ENCODE measurements around the gene ZNF385B. TPM values are rescaled to one million over a fixed set of nuclear protein-coding genes. Genes with fewer than 3 reads are reported as not detected.

Gene ZNF385B
- total RNA-seq, 1 experiment from 2014 or later = 2.2 TPM

GRCh38 chr2:179822540-179822939 is 38.9 kb downstream of the ZNF385B start (continued):
- TF ChIP-seq, protein P1, sequence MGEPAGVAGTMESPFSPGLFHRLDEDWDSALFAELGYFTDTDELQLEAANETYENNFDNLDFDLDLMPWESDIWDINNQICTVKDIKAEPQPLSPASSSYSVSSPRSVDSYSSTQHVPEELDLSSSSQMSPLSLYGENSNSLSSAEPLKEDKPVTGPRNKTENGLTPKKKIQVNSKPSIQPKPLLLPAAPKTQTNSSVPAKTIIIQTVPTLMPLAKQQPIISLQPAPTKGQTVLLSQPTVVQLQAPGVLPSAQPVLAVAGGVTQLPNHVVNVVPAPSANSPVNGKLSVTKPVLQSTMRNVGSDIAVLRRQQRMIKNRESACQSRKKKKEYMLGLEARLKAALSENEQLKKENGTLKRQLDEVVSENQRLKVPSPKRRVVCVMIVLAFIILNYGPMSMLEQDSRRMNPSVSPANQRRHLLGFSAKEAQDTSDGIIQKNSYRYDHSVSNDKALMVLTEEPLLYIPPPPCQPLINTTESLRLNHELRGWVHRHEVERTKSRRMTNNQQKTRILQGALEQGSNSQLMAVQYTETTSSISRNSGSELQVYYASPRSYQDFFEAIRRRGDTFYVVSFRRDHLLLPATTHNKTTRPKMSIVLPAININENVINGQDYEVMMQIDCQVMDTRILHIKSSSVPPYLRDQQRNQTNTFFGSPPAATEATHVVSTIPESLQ (CRISPR knock-in tag; IDR thresholded peaks at IDR 0.05) = no peak
- no peak for TF ChIP-seq GTF2I (CRISPR knock-in tag; conservative IDR thresholded peaks at IDR 0.05)

GRCh38 chr2:179818546-179818945 is 42.9 kb downstream of the ZNF385B start:
- ATAC-seq (no peak), DNase-seq (ENCODE audit: low spot score) (no peak)
- no peak overlapping the region for H3K4me3 Mint-ChIP-seq
- no peaks in the 10 kb centered on the region for H3K4me1 Mint-ChIP-seq
- POLR2A ChIA-PET = no interaction called here
- CTCF ChIA-PET = no interaction called here
- H3K27me3 Mint-ChIP-seq (ENCODE audit: low read depth) = no peaks in the 10 kb centered on the region
- no peaks in the 10 kb centered on the region for H3K9me3 Mint-ChIP-seq
- no peaks in the 10 kb centered on the region for H3K36me3 Mint-ChIP-seq
- no peak for TF ChIP-seq NR3C1 (CRISPR knock-in tag; conservative IDR thresholded peaks at IDR 0.05; ENCODE audit: low read depth)
- TF ChIP-seq TEAD1 (CRISPR knock-in tag; IDR thresholded peaks at IDR 0.05) = no peak
- no peak for TF ChIP-seq ZNF281 (CRISPR knock-in tag; IDR thresholded peaks at IDR 0.05)
- no peak for TF ChIP-seq TP53 (CRISPR knock-in tag; IDR thresholded peaks at IDR 0.05)
- TF ChIP-seq NFYB (CRISPR knock-in tag; conservative IDR thresholded peaks at IDR 0.05; ENCODE audit: low read depth) = no peak
- TF ChIP-seq HMGA2 (CRISPR knock-in tag; IDR thresholded peaks at IDR 0.05) = no peak
- no peak for TF ChIP-seq ZNF423 (CRISPR knock-in tag; IDR thresholded peaks at IDR 0.05)
- no peak for TF ChIP-seq ZNF425 (CRISPR knock-in tag; conservative IDR thresholded peaks at IDR 0.05)
- TF ChIP-seq JAZF1 (CRISPR knock-in tag; IDR thresholded peaks at IDR 0.05) = no peak
- no peak for TF ChIP-seq ZNF138 (CRISPR knock-in tag; conservative IDR thresholded peaks at IDR 0.05)
- TF ChIP-seq, protein P2, sequence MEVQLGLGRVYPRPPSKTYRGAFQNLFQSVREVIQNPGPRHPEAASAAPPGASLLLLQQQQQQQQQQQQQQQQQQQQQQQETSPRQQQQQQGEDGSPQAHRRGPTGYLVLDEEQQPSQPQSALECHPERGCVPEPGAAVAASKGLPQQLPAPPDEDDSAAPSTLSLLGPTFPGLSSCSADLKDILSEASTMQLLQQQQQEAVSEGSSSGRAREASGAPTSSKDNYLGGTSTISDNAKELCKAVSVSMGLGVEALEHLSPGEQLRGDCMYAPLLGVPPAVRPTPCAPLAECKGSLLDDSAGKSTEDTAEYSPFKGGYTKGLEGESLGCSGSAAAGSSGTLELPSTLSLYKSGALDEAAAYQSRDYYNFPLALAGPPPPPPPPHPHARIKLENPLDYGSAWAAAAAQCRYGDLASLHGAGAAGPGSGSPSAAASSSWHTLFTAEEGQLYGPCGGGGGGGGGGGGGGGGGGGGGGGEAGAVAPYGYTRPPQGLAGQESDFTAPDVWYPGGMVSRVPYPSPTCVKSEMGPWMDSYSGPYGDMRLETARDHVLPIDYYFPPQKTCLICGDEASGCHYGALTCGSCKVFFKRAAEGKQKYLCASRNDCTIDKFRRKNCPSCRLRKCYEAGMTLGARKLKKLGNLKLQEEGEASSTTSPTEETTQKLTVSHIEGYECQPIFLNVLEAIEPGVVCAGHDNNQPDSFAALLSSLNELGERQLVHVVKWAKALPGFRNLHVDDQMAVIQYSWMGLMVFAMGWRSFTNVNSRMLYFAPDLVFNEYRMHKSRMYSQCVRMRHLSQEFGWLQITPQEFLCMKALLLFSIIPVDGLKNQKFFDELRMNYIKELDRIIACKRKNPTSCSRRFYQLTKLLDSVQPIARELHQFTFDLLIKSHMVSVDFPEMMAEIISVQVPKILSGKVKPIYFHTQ (CRISPR knock-in tag; IDR thresholded peaks at IDR 0.05) = no peak
- no peak overlapping the region for H3K27ac Mint-ChIP-seq

GRCh38 chr2:179817181-179817841 is 44.1 kb downstream of the ZNF385B start:
- ChIA-PET CTCF (no interaction called here), POLR2A (no interaction called here)
- DNase-seq (ENCODE audit: low spot score) (no peak), ATAC-seq (no peak)
- Mint-ChIP-seq H3K27me3 (ENCODE audit: low read depth) (no peaks in the 10 kb centered on the region), H3K36me3 (no peaks in the 10 kb centered on the region), H3K4me1 (no peaks in the 10 kb centered on the region), H3K4me3 (no peak overlapping the region), H3K9me3 (peaks cover 2% of the 10 kb centered on the region), H3K27ac (peak overlapping the region; percentile 17; the same call in 1 of the 2 replicates)
- TF ChIP-seq SMAD4 (CRISPR knock-in tag; IDR thresholded peaks at IDR 0.05) = no peak
- no peak for TF ChIP-seq TCF7 (CRISPR knock-in tag; IDR thresholded peaks at IDR 0.05; ENCODE audit: low read depth)
- TF ChIP-seq ZSCAN18 (CRISPR knock-in tag; IDR thresholded peaks at IDR 0.05) = no peak
